GM12873 (cell line): ENCODE data around the gene SLC2A1.

Experiments
- TF ChIP-seq, protein P1 (sequence below): IDR thresholded peaks from 2 replicates; pipeline ENCODE4 v1.5.1; 2012; ENCODE audit warnings: low read depth, mild to moderate bottlenecking, moderate library complexity, low read length, control low read depth; ENCODE audit not compliant: insufficient read depth; ENCODE audit errors: missing control alignments

Gene SLC2A1

DNA sequence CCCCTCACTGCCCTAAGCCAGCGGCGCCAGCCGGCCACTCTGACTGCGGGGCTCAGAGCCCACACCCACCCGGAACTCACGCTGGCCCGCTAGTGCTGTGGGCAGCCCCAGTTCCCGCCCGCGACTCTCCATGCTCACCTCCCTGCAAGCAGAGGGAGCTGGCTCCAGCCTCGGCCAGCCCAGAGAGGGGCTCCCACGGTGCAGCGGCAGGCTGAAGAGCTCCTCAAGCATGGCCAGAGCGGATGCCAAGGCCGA lies 41.5 kb downstream of the SLC2A1 start:
- TF ChIP-seq, protein P1, sequence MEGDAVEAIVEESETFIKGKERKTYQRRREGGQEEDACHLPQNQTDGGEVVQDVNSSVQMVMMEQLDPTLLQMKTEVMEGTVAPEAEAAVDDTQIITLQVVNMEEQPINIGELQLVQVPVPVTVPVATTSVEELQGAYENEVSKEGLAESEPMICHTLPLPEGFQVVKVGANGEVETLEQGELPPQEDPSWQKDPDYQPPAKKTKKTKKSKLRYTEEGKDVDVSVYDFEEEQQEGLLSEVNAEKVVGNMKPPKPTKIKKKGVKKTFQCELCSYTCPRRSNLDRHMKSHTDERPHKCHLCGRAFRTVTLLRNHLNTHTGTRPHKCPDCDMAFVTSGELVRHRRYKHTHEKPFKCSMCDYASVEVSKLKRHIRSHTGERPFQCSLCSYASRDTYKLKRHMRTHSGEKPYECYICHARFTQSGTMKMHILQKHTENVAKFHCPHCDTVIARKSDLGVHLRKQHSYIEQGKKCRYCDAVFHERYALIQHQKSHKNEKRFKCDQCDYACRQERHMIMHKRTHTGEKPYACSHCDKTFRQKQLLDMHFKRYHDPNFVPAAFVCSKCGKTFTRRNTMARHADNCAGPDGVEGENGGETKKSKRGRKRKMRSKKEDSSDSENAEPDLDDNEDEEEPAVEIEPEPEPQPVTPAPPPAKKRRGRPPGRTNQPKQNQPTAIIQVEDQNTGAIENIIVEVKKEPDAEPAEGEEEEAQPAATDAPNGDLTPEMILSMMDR: no peak

DNA sequence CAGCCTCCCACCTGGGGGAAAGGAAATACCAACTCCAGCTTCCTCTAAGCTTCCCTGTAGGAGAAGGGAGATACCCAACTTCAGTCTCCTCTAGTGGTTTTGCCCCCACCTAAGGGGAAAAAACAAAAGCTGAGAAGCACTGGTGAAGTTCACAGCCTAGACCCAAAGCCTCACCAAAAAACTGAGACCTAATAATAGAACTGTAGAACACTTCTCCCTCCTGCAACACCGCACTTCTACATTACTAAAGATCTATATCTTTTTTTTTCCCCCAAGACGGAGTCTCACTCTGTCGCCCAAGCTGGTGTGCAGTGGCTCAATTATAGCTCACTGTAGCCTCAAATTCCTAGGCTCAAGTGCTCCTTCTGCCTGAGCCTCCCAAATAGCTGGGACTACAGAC lies 43.2 kb downstream of the SLC2A1 start:
- TF ChIP-seq, protein P1: no peak

DNA sequence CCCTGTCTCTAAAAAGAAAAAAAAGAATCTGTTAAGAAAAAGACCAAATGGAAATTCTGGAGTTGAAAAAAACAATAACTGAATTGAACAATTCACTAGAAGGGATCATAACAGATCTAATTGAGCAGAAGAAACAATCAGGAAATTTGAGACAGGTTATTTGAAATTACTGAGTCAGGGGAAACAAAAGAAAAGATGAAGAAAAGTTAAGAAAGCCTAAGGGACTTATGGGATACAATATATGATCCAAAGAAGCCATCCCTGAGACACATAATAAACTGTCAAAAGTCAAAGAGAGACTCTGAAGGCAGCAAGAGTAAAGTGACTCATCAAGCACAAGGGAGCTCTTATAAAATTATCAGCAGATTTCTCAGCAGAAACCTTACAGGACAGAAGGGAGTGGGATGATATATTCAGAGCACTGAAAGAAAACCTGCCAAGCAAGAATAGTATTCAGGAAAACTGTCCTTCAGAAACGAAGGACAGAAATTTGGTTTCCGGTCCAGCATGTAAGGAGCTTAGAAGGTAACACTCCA lies 44.5 kb downstream of the SLC2A1 start:
- TF ChIP-seq, protein P1: no peak

DNA sequence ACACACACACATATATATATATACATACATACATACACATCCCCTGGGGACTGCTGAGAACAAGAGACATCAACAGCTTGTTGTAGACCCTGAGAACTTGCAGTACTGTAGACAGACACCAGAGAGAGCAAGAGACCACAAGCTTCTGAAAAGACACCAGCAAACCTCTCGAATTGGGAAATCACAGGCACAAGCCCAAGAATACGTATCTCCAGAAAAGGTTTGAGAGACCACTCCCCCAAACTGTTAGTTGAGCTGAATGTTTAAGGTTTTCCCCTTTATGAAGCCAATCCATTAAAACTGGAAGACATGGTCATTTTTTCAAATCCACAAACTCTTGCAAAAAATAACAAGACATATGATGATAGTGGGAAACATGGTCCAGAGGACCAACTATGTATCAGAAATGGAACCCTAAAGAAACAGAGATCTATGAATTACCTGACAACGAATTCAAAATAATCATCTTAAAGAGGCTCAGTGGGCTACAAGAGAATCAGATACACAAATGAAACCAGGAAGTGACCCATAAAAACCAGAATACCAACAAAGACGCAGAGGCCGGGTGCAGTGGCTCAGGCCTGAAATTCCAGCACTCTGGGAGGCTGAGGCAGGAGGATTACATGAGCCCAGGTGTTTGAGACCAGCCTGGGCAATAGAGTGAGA lies 45.1 kb downstream of the SLC2A1 start:
- TF ChIP-seq, protein P1: peak; percentile 85

DNA sequence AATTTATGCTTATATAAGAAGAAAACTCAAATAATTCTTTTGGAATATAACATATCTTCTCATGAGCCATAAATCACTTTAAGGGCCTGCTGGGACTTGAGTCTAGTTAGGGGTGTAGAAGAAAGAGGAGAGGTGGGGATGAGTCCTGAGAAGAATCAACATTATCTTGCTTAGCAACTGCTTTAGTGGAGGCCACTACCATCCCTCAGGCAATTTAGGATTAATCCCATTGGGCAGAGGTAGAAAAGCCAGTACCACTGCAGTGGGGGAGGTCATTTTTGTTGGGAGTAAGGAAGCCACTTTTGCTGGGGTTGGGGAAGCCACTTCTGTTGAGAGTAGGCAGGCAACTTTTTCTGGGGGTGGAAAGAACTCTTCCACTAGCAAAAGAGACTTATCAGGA lies 47.7 kb downstream of the SLC2A1 start:
- TF ChIP-seq, protein P1: no peak

DNA sequence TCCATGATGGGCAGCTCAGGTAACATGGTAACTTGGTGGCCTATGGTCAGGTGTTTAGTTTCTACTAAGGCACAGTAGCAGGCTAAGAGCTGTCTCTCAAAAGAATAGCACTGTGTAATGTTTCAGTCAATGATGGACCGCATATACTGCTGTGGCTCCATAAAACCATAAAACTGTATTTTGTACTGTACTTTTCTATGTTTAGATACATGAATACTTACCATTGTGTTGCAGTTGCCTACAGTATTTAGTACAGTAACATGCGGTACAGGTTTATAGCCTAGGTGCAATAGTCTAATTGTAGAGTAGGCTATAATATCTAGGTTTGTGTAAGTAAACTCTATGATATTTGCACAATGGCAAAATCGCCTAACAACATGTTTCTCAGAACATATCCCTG lies 50.6 kb downstream of the SLC2A1 start:
- TF ChIP-seq, protein P1: no peak

DNA sequence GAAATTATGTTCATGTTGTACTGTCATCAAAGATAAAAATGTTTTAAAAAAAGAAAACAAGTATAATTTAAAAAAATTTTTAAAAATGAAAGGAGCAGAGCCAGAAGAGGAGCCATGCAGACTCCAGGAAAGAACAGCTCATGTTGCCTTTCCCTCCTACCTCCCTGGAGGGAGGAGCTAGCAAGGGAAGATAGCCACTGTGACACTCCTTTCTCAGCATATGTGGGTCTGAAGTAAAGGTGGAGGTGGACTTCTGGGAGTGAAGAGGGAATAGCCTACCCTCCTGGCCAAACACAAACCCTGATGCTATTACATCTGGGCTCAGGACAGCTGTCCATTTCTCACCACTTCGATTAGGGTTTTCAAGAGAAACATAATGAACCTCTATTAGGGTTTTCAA lies 54.2 kb downstream of the SLC2A1 start:
- TF ChIP-seq, protein P1: no peak
